Urothelium cell line (cell line): ENCODE results near the gene SEC23A.
"Not testable (repeated sequence)": the region's sequence is repeated elsewhere in the genome, so short reads cannot be mapped to it uniquely, and the experiment has no call there.

Experiments used
- DNase-seq: peaks from one replicate; pipeline ENCODE4 v3.0.0; 2011; ENCODE audit warnings: low spot score, mixed read lengths
- FAIRE-seq: peaks from 2 replicates; lab custom pipeline; 2011; peaks lifted over from hg19 to GRCh38; lab: Jason Lieb, UNC

Gene SEC23A

GRCh38 chr14:39034481-39035296, 68.3 kb downstream of the SEC23A start:
- no peak for DNase-seq
- FAIRE-seq, result no peak

- FAIRE-seq (no peak), DNase-seq (no peak)
Observed at GRCh38 chr14:39033371-39033770, 69.7 kb downstream of the SEC23A start.

- FAIRE-seq (no peak), DNase-seq (no peak)
Observed at GRCh38 chr14:39030209-39030608, 72.8 kb downstream of the SEC23A start.

GRCh38 chr14:39029789-39030188, 73.2 kb downstream of the SEC23A start:
- no peak for FAIRE-seq

GRCh38 chr14:39028620-39029019, 74.4 kb downstream of the SEC23A start:
- FAIRE-seq (no peak), DNase-seq (no peak)

More at GRCh38 chr14:39029789-39030188, 73.2 kb downstream of the SEC23A start:
- DNase-seq, result no peak

- DNase-seq (no peak), FAIRE-seq (no peak)
Observed at GRCh38 chr14:39025810-39026627, 77.0 kb downstream of the SEC23A start.

- no peak for DNase-seq
- no peak for FAIRE-seq
Observed at GRCh38 chr14:39025250-39025809, 77.7 kb downstream of the SEC23A start.

- no peak for FAIRE-seq
- DNase-seq, result no peak
Observed at GRCh38 chr14:39023939-39024871, 78.8 kb downstream of the SEC23A start.

- FAIRE-seq, DNase-seq: not testable (repeated sequence)
Observed at GRCh38 chr14:39017096-39018016, 85.7 kb downstream of the SEC23A start.

GRCh38 chr14:39016733-39017095, 86.3 kb downstream of the SEC23A start:
- DNase-seq (no peak), FAIRE-seq (no peak)

GRCh38 chr14:39015964-39016577, 87.0 kb downstream of the SEC23A start:
- FAIRE-seq (no peak), DNase-seq (no peak)

GRCh38 chr14:39015360-39015961, 87.6 kb downstream of the SEC23A start:
- FAIRE-seq, result no peak
- DNase-seq, result peak; percentile 37

- FAIRE-seq (no peak), DNase-seq (no peak)
Observed at GRCh38 chr14:39014460-39014859, 88.6 kb downstream of the SEC23A start.

- not testable (repeated sequence) for DNase-seq, FAIRE-seq
Observed at GRCh38 chr14:39008965-39009364, 94.1 kb downstream of the SEC23A start.

- no peak for FAIRE-seq
- no peak for DNase-seq
Observed at GRCh38 chr14:39006721-39007410, 96.2 kb downstream of the SEC23A start.

- no peak for DNase-seq
- FAIRE-seq, result no peak
Observed at GRCh38 chr14:39005044-39005880, 97.8 kb downstream of the SEC23A start.

GRCh38 chr14:38999949-39000348, 103.1 kb downstream of the SEC23A start:
- DNase-seq (no peak), FAIRE-seq (no peak)
